Ovary (tissue), 9 donors: ENCODE measurements around the gene KRTAP10-7. TPM values are rescaled to one million over a fixed set of nuclear protein-coding genes. Genes with fewer than 3 reads are reported as not detected.
"Not testable (repeated sequence)": the region's sequence is repeated elsewhere in the genome, so short reads cannot be mapped to it uniquely, and the experiment has no call there.

Experiments used
- DNase-seq, 5 donors: peaks; one replicate each; pipeline ENCODE4 v3.0.0-alpha.2; 2019 to 2020
- H3K27ac ChIP-seq, 2 donors: fragments of 200-600 bp; one replicate each; pipeline versions ENCODE4 v1.5.1 to v1.8.0; 2019 to 2022
- H3K27me3 ChIP-seq: fragments of 200-600 bp; one replicate; pipeline ENCODE4 v1.8.0; 2022
- H3K36me3 ChIP-seq: fragments of 200-600 bp; sonication (generic); one replicate; pipeline ENCODE4 v1.5.1; 2019
- H3K4me1 ChIP-seq: one replicate; pipeline ENCODE4 v1.8.1; 2013; ENCODE audit warnings: mild to moderate bottlenecking, moderate library complexity; ENCODE audit not compliant: insufficient read depth
- H3K4me3 ChIP-seq: fragments of 200-600 bp; sonication (generic); one replicate; pipeline ENCODE4 v1.5.1; 2017
- H3K9me3 ChIP-seq, 2 donors: fragments of 200-600 bp in 1 of 2; sonication (generic) in 1 of 2; one replicate each; pipeline versions ENCODE4 v1.5.1 to v1.8.1; 2013 to 2019; ENCODE audit warnings: mild to moderate bottlenecking in 1 of 2, moderate library complexity in 1 of 2
- EP300 ChIP-seq: sonication (generic); formaldehyde crosslinking; IDR thresholded peaks from one replicate; pipeline ENCODE4 v1.6.1; 2017; ENCODE audit warnings: antibody characterized with exemption
- POLR2A ChIP-seq: fragments of 450-650 bp; IDR thresholded peaks from one replicate; pipeline ENCODE4 v1.6.1; 2017; ENCODE audit warnings: antibody characterized with exemption, mild to moderate bottlenecking, moderate library complexity
- WGBS, 3 donors: extraction: QIAGEN DNeasy Blood & Tissue Kit in 1 of 3; methylation state at CpG; one replicate each; pipeline versions ENCODE4 v1.1.5 to v1.1.7; 2013 to 2017; 5-methylcytosine and 5-hydroxymethylcytosine counted together
- intact Hi-C, 4 donors: fragments of 100-400 bp; cut with DNase I; formaldehyde crosslinking; loops; one replicate each; pipeline versions ENCODE4 v1.11.0 to v1.15.1; 2022 to 2023
- polyA plus RNA-seq, 2 donors: library from polyadenylated mRNA; stranded (reverse); fragments of 200-250 nt in 1 of 2; fragments of 350-450 nt in 1 of 2; fragmentation: Illumina TruSeq in 1 of 2; extraction: RNeasy Lipid Tissue Mini Kit (QIAGEN cat#74804) in 1 of 2; gene quantifications; one replicate each; pipeline ENCODE4 v1.2.3, GENCODE V29; 2013 to 2014
- total RNA-seq, 7 donors: library from RNA; depleted of rRNA in 2 of 7; stranded (reverse); fragments of >200 nt in 2 of 7; fragmentation: NEBNext Ultra II Directional in 3 of 7; extraction: Animal tissue kit (Norgen Biotek cat#: 25700) in 3 of 7; gene quantifications; one replicate each; pipeline versions ENCODE4 v1.1.0 to v1.2.4, GENCODE V29; 2016 to 2023
- TF ChIP-seq, protein P1 (sequence below), 3 donors: fragments of 450-650 bp in 2 of 3; fragments of 200-600 bp in 1 of 3; IDR thresholded peaks; one replicate each; pipeline versions ENCODE4 v1.5.1 to v1.8.0; 2016 to 2022; ENCODE audit warnings: antibody characterized with exemption in 3 of 3, mild to moderate bottlenecking in 1 of 3
- donor health status: DM: no; HTN: no; CAD: no; lungs with moderate emphysema.
- donor health status: DM: no; HTN: no; CAD: no.
- donor health status: Bipolar disorder and iron deficiency.
- donor health status: DM: yes; HTN: yes; CAD: no.
- donor health status: DM: no; HTN: no; CAD: no.
- donor health status: DM: yes; HTN: yes; CAD: no.

The KRTAP10-7 gene
- total and polyA plus RNA-seq, 9 donors = not detected

DNA sequence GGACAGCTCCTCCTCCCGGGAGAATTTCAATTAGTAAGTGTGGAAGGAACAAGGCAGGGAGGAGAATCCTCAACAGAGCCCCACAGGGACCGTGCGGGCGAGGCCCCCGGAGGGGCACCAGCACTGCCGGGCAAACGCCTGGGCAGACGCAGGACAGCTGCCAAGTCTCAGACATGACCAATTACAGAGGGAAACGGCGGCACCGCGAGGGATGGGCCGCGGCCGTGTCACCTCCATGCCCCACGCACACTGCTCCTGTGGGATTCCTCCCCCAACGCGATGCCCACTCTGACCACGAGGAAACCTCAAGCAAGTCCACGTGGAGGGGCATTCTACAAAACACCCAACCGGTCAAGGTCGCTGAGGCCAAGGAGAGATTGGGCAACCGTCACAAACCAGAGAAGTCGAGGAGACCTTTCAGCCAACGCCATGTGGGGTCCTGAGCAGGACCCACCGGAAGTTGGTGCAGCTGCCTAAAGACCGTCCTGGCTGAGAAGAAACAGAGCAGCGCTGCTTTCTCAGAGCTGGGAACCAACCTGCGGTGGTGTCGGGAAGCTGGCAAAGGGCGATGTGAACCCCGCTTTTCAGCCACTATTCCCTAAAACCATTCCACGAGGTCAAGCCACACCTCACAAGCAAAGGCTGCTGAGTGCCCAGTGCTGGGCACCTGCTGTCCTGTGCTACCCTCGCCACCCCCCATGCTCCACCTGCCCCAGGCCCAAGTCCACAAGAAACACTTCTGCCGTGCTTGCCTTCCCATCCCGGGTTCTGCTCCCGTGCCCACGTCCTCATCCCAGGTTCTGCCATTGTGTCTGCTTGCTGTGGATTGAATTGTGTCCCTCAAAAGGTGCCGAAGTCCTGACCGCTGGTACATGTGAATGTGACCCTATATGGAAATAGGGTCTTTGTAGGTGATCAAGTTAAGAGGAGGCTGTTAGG is 28.3 kb upstream of the KRTAP10-7 start:
- no peak for DNase-seq
- TF ChIP-seq, protein P1, sequence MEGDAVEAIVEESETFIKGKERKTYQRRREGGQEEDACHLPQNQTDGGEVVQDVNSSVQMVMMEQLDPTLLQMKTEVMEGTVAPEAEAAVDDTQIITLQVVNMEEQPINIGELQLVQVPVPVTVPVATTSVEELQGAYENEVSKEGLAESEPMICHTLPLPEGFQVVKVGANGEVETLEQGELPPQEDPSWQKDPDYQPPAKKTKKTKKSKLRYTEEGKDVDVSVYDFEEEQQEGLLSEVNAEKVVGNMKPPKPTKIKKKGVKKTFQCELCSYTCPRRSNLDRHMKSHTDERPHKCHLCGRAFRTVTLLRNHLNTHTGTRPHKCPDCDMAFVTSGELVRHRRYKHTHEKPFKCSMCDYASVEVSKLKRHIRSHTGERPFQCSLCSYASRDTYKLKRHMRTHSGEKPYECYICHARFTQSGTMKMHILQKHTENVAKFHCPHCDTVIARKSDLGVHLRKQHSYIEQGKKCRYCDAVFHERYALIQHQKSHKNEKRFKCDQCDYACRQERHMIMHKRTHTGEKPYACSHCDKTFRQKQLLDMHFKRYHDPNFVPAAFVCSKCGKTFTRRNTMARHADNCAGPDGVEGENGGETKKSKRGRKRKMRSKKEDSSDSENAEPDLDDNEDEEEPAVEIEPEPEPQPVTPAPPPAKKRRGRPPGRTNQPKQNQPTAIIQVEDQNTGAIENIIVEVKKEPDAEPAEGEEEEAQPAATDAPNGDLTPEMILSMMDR (IDR thresholded peaks at IDR 0.05) = no peak
- TF ChIP-seq EP300 (no peak), POLR2A (no peak)
- intact Hi-C loops = no loop called here
- Histone ChIP-seq H3K36me3 (no peaks in the 10 kb centered on the region), H3K27me3 (no peaks in the 10 kb centered on the region), H3K4me1 (no peaks in the 10 kb centered on the region), H3K9me3 (no peaks in the 10 kb centered on the region), H3K4me3 (no peak overlapping the region), H3K27ac (no peak overlapping the region)
- 88 to 92% (median 88%) methylated on average over 40 of the region's 40 CpGs for WGBS, 3 donors

DNA sequence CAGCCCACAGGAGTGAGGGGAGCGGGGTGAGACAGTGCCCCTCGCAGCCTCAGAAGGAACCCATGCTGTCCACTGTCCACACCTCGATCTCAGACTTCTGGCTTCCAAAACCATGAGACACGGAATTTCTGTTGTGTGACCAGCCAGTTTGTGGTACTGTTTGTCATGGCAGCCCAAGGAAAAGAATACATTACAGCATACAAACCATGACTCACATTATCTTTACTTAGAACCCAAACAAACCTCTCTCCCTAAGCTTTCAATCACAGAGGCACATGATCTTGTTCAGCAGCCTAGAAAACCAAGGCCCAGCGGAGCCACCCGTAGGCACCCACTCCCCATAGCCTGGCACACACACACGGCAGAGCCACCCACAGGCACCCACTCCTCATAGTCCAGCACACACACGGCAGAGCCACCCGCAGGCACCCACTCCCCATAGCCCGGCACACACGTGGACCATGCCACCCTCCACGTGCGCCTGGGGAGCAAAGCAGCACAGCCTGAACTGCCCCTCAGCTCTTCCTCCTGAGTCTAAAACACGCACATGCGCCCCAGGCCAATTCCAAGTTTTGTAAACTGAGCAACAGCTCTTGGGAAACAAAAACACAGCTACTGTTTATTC is 27.3 kb upstream of the KRTAP10-7 start:
- 64 to 77% (median 73%) methylated on average over 15 of the region's 15 CpGs for WGBS, 3 donors
- no peaks in the 10 kb centered on the region for H3K27me3 ChIP-seq

DNA sequence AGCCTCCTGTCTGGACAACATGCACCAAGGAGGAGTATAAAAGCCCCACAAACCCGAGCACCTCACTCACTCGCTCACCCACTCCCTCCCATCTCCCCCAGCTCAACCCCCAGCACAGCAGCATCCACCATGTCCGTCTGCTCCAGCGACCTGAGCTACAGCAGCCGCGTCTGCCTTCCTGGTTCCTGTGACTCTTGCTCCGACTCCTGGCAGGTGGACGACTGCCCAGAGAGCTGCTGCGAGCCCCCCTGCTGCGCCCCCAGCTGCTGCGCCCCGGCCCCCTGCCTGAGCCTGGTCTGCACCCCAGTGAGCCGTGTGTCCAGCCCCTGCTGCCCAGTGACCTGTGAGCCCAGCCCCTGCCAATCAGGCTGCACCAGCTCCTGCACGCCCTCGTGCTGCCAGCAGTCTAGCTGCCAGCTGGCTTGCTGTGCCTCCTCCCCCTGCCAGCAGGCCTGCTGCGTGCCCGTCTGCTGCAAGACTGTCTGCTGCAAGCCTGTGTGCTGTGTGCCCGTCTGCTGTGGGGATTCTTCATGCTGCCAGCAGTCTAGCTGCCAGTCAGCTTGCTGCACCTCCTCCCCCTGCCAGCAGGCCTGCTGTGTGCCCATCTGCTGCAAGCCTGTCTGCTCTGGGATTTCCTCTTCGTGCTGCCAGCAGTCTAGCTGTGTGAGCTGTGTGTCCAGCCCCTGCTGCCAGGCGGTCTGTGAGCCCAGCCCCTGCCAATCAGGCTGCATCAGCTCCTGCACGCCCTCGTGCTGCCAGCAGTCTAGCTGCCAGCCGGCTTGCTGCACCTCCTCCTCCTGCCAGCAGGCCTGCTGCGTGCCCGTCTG is 26.6 kb upstream of the KRTAP10-7 start, which contains the start of gene KRTAP10-4:
KRTAP10-4 (plus strand) TSS at position 100 of the 827 bp plus-strand sequence; CDS start at position 130, 30 bp downstream.
- H3K9me3 ChIP-seq, H3K4me3 ChIP-seq, H3K4me1 ChIP-seq, intact Hi-C loops, DNase-seq, H3K36me3 ChIP-seq, H3K27me3 ChIP-seq, H3K27ac ChIP-seq: not testable (repeated sequence)
- WGBS, 3 donors = 47 to 61% (median 47%) methylated on average over 13 to 22 of the region's 25 CpGs

More for the DNA sequence above, 27.3 kb upstream of the KRTAP10-7 start:
- H3K36me3 ChIP-seq = no peaks in the 10 kb centered on the region
- H3K27ac ChIP-seq = no peak overlapping the region
- no peak for DNase-seq
- TF ChIP-seq, protein P1 (IDR thresholded peaks at IDR 0.05) = no peak
- no peak for TF ChIP-seq EP300
- no peak for TF ChIP-seq POLR2A
- intact Hi-C loops = no loop called here
- H3K4me1 ChIP-seq = no peaks in the 10 kb centered on the region
- no peak overlapping the region for H3K4me3 ChIP-seq
- no peaks in the 10 kb centered on the region for H3K9me3 ChIP-seq

DNA sequence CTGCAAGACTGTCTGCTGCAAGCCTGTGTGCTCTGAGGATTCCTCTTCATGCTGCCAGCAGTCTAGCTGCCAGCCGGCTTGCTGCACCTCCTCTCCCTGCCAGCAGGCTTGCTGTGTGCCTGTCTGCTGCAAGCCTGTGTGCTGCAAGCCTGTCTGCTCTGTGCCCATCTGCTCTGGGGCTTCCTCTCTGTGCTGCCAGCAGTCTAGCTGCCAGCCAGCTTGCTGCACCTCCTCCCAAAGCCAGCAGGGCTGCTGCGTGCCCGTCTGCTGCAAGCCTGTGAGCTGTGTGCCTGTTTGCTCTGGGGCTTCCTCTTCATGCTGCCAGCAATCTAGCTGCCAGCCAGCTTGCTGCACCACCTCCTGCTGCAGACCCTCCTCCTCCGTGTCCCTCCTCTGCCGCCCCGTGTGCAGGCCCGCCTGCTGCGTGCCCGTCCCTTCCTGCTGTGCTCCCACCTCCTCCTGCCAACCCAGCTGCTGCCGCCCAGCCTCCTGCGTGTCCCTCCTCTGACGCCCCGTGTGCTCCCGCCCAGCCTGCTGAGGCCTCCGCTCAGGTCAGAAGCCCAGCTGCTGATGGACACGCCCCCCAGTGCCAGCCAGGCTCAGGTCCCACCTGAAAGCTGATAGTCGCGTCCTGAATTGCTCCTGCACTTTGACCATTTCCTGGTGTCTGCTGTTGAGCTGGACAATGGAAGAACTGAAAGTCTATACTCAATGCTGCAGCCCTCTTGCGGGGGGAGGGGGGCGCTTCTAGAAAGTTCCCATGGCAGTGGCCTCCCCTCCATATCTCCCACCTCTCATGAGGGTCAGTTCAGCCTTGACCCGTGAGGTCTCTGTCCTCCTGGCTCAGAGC is 25.7 kb upstream of the KRTAP10-7 start:
- intact Hi-C loops = no loop called here
- H3K9me3 ChIP-seq = no peaks in the 10 kb centered on the region
- H3K4me3 ChIP-seq = no peak overlapping the region
- no peak overlapping the region for H3K27ac ChIP-seq
- H3K4me1 ChIP-seq = no peaks in the 10 kb centered on the region
- H3K36me3 ChIP-seq = no peaks in the 10 kb centered on the region
- 26 to 30% (median 29%) methylated on average over 20 to 21 of the region's 21 CpGs for WGBS, 3 donors
- H3K27me3 ChIP-seq = no peaks in the 10 kb centered on the region
- DNase-seq = no peak
- TF ChIP-seq, protein P1 (IDR thresholded peaks at IDR 0.05) = no peak
- TF ChIP-seq EP300 (no peak), POLR2A (no peak)
